ENCODE measurements around the gene HSH2D.
"Not testable (repeated sequence)": the region's sequence is repeated elsewhere in the genome, so short reads cannot be mapped to it uniquely, and the experiment has no call there.

Gene HSH2D

GRCh38 chr19:16143399-16144215 lies at the start of gene HSH2D:
TSS of gene HSH2D (plus strand) at chr19:16143685. CDS start at chr19:16148751, 5,066 bp downstream.
- DNase-seq = no peak

- no peak for DNase-seq
Observed at GRCh38 chr19:16094360-16095070, 49.0 kb upstream of the HSH2D start.

GRCh38 chr19:16095071-16095571 lies 48.4 kb upstream of the HSH2D start:
- no peak for DNase-seq

- DNase-seq = no peak
Observed at GRCh38 chr19:16096280-16096855, 47.1 kb upstream of the HSH2D start.

- DNase-seq = no peak
Observed at GRCh38 chr19:16098416-16098768, 45.1 kb upstream of the HSH2D start.

- DNase-seq = no peak
Observed at GRCh38 chr19:16098821-16099220, 44.7 kb upstream of the HSH2D start.

- DNase-seq = not testable (repeated sequence)
Observed at GRCh38 chr19:16099314-16099965, 44.0 kb upstream of the HSH2D start.

- DNase-seq = no peak
Observed at GRCh38 chr19:16100524-16100923, 43.0 kb upstream of the HSH2D start.

- DNase-seq = no peak
Observed at GRCh38 chr19:16104722-16105121, 38.8 kb upstream of the HSH2D start.

GRCh38 chr19:16106121-16106520 lies 37.4 kb upstream of the HSH2D start:
- no peak for DNase-seq

- DNase-seq = peak; percentile 94
Observed at GRCh38 chr19:16111160-16111908, 32.2 kb upstream of the HSH2D start, which contains the start of gene RAB8A. TSS of gene RAB8A (plus strand) at chr19:16111889. CDS start at chr19:16111902, 13 bp downstream.

- no peak for DNase-seq
Observed at GRCh38 chr19:16111909-16112752, 31.4 kb upstream of the HSH2D start.

GRCh38 chr19:16112778-16113177 lies 30.7 kb upstream of the HSH2D start:
- no peak for DNase-seq

GRCh38 chr19:16113727-16114126 lies 29.8 kb upstream of the HSH2D start:
- DNase-seq = no peak

GRCh38 chr19:16115301-16116039 lies 28.0 kb upstream of the HSH2D start:
- DNase-seq = no peak

- no peak for DNase-seq
Observed at GRCh38 chr19:16116067-16116466, 27.4 kb upstream of the HSH2D start.

- no peak for DNase-seq
Observed at GRCh38 chr19:16117594-16118033, 25.9 kb upstream of the HSH2D start.

GRCh38 chr19:16118489-16119033 lies 24.9 kb upstream of the HSH2D start:
- no peak for DNase-seq

GRCh38 chr19:16119075-16119857 lies 24.2 kb upstream of the HSH2D start:
- DNase-seq = not testable (repeated sequence)
